GM19238 (cell line): ENCODE measurements around the gene SPRED3.

Experiments
- DNase-seq: peaks from one replicate; pipeline ENCODE4 v3.0.0; 2011; ENCODE audit warnings: low spot score; ENCODE audit not compliant: insufficient read length

SPRED3 gene

GRCh38 chr19:38373907-38374331 lies 14.6 kb upstream of the SPRED3 start:
- no peak for DNase-seq

- DNase-seq, result peak; percentile 96
Observed at GRCh38 chr19:38374332-38375097, 14.0 kb upstream of the SPRED3 start, which contains the start of gene PSMD8. Gene PSMD8 (plus strand): TSS chr19:38374571. CDS start chr19:38374602, 31 bp downstream.

- DNase-seq, result no peak
Observed at GRCh38 chr19:38375098-38375493, 13.4 kb upstream of the SPRED3 start.

GRCh38 chr19:38375748-38376147 lies 12.7 kb upstream of the SPRED3 start:
- no peak for DNase-seq

- no peak for DNase-seq
Observed at GRCh38 chr19:38376576-38376975, 11.9 kb upstream of the SPRED3 start.

- no peak for DNase-seq
Observed at GRCh38 chr19:38377052-38377451, 11.4 kb upstream of the SPRED3 start.

- no peak for DNase-seq
Observed at GRCh38 chr19:38378866-38379265, 9.6 kb upstream of the SPRED3 start.

- no peak for DNase-seq
Observed at GRCh38 chr19:38381138-38381537, 7.4 kb upstream of the SPRED3 start.

- DNase-seq, result no peak
Observed at GRCh38 chr19:38383184-38383583, 5.3 kb upstream of the SPRED3 start.

- no peak for DNase-seq
Observed at GRCh38 chr19:38383743-38384142, 4.8 kb upstream of the SPRED3 start.

GRCh38 chr19:38384209-38385027 lies 4.1 kb upstream of the SPRED3 start:
- DNase-seq, result no peak

- no peak for DNase-seq
Observed at GRCh38 chr19:38385057-38385803, 3.3 kb upstream of the SPRED3 start.

GRCh38 chr19:38385804-38386257 lies 2.7 kb upstream of the SPRED3 start:
- DNase-seq, result no peak

- DNase-seq, result no peak
Observed at GRCh38 chr19:38386300-38386970, 2.1 kb upstream of the SPRED3 start.

GRCh38 chr19:38386971-38387549 lies 1.4 kb upstream of the SPRED3 start:
- DNase-seq, result no peak

- peak; percentile 85 for DNase-seq
Observed at GRCh38 chr19:38387550-38388348, 748 bp upstream of the SPRED3 start, which contains the start of gene GGN. Gene GGN (minus strand): TSS chr19:38388034. CDS start chr19:38387261, 773 bp downstream.

GRCh38 chr19:38389101-38389925 lies 816 bp downstream of the SPRED3 start:
- DNase-seq, result no peak

- DNase-seq, result no peak
Observed at GRCh38 chr19:38389957-38390924, 1.7 kb downstream of the SPRED3 start.
